C4-2B (cell line): ENCODE measurements around the gene ME3.

Source experiments
- CTCF ChIP-seq: fragments of 450-650 bp; conservative IDR thresholded peaks from 2 replicates; pipeline ENCODE4 v1.5.1; 2017; ENCODE audit warnings: mild to moderate bottlenecking
- ZFX ChIP-seq: fragments of 450-650 bp; IDR thresholded peaks from 2 replicates; pipeline ENCODE4 v1.6.1; 2017

- TF ChIP-seq CTCF (no peak), ZFX (no peak)
Measured at GRCh38 chr11:86514453-86514852, 158.0 kb downstream of the ME3 start.
